Activated T-cell treated with anti-CD3 and anti-CD28 coated beads for 24 hours (primary cell): ENCODE results near the gene SLC6A8.
"Not testable (repeated sequence)": the region's sequence is repeated elsewhere in the genome, so short reads cannot be mapped to it uniquely, and the experiment has no call there.

Source experiments
- DNase-seq: peaks from one replicate; pipeline ENCODE4 v3.0.0-alpha.2; 2020; ENCODE audit warnings: low read depth

SLC6A8 gene

DNA sequence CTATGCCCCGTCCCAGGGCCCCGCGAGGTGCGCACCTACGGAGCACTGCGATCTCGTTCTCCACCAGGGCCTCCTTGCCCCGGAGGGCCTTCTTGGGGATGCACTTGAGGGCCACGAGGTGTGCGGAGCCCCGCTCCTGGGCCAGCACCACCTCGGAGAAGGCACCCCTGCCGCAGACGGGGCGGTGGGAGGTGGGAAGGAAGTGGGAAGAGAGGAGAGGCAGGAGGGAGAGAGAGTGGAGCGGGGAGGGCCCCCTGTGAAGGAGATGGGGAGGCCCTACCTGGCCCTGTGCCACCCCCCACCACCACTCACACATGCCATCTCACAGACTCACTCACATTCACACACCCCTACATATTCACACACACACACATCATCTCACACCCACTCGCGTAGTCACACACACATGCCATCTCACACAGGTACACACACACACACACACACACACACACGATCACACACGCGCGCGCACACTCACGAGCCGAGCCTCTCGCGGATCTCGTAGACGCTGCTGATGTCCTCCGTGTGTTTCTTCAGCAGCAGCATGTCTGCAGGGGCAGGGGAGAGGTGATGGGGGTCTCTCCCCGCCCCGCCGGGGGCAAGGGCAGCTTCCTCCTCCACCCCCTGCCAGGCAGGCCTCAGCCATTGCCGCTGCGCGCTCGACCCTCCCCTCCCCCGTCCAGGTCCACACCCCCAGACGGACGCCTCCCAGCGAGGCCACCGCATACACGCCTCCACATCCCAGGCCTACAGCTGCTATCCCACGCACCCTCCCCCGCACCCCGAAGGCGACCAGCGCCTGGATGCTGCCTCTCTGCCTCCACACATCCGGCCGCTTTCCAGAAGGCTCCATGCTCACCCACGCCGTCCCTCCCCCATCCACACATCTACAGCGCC lies 14.9 kb upstream of the SLC6A8 start:
- DNase-seq = no peak

DNA sequence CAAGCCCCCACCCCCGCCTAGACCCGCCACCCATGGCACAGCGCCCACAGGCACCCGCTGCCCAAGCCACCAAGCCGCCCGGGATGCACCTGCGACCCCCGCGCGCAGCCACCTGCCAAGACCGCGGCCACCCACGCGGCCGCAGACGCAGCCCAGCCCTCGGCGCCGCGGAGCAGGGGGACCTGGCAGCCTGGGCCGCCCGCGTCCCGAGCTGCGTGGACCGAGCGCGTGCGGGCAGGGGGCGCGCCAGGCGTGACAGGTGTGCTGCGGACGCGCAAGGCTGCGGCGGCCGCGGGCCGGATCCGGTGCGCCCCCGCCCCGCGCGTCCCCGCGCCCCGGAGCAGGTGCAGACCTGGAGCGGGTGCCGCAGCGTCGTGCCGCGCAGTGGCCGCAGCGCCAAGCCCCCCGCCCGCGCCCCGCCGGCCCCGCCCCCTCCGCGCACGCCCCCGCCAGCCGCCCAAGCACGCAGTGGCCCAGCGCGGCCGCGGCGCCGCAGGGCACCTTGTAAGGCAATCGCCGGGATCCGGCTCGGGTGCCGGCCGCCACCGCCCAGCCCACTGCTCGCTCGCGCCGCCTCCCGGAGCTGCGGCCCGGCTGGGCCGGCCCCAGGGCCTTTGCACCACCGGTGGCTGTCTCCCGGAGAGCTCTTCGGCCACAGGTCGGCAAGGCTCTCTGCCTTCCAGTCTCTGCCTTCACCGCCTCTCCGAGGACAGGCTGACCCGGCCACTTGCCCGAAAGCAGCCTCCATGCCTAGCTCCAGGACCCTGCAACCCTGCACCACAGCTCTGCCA lies 14.1 kb upstream of the SLC6A8 start, which contains the start of gene PNCK:
Gene PNCK (minus strand): TSS at position 386 of the 791 bp plus-strand sequence. CDS start 737 bp downstream, outside the sequence.
- DNase-seq = no peak

DNA sequence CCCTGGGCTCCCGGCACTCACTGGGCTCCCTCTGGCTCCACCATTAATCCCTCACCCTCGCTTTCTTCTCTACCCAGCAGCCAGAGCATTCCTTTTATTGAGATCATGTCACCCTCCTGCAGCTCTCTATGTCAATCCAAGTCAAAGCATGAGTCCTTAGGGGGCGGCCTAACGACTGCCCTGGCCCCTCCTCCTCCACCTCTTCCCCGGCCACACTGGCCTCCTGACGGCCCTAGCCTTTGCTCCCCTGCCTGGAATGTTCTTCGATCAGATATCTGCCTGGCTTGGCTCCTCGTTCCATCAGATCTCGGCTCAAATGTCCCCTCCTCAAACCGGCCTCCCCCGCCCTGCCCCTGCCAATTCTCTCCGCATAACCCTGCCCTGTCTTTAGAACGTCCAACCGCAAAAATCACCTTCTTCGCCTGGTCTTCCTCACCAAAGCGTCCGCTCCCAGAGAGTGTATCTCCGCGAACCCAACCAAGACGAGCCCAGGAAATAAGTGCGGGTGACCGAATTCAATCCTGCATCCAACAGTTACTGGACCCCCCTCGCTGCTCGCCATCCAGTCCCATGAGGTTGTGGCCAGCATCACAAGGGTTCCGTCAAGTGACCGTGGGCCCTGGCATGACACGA lies 13.4 kb upstream of the SLC6A8 start:
- DNase-seq = no peak

DNA sequence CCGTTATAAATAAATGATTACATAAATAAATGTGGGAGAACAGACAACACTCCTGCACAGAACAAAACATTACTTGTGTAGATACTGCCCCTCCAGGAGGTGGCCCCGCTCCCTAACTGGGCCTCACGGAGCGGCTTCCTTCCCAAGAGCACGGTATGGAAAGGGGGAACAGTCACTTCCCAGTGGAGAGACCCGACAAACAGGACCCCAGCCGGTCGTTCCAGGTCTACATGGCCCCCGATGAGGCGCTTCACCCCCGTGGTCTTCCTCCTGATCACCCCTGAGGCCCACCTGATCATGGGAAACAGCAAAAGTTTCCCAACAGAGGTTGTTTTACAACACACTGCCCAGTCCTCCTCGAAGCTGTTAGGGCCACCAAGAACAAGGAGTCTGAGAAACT lies 6.6 kb upstream of the SLC6A8 start:
- DNase-seq = no peak

DNA sequence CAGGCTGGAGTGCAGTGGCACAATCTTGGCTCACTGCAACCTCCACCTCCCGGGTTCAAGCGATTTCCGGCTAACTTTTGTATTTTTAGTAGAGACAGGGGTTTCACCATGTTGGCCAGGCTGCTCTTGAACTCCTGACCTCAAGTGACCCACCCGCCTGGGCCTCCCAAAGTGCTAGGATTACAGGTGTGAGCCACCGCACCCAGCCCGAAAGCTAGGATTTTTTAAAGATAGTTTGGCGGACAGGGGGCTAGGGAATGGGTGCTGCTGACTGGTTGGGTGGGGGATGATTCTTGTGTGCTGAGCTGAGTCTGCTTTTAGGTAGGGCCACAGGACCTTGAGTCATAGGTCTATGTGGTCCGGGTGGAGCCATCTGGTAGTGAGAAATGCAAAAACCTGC lies 4.2 kb upstream of the SLC6A8 start:
- not testable (repeated sequence) for DNase-seq

DNA sequence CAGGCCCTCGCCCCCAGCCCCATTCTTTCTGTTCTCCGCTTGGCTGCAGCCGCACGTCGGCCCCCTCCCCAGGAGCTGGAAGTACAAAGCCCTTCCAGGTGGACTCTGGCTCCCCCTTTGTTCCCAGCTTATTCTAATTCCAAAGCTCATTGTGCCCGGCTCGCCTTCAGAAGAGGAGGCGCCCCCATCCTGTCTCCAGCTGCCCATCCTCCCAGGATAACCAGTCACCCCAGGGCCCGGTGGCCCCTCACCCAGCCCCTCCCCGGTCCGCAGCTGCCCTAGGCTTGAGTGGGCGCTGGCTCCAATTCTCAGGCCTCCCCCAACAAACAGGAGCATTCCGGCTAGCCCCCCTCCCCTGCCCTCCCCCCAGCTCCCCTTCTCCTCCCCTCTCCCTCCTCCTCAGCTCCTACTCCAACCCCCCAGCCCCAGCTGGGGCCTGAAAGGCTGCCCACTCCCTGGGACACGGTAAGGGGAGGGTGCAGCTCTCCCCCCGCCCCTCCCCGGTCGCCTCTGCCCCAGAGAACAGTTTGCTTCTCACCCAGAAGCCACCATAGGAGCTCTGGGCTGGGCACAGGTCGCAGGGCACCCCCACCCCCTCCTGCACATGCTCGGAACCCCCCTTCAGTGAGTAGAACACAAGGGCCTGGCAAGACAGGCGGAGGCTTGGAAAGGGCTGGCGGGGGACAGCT lies 3.1 kb upstream of the SLC6A8 start:
- no peak for DNase-seq

DNA sequence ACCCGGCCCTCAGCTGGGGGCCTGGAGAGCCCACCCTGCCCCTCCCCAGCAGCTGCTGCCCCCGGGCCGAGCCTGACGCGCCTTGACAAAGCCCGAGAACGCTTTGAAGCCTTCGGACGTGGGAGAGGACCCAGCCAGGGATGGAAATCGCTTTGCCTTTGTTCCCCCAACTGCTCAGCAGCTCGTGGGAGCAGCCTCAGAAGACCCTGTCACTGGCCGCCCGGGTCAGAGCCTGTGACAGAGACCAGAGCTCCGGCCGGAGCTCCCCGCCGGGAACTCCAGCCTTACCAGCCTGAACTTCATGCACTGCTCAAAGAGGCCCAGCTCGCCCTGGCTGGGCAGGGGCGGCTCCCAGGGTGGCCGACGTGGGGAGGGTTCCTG lies 2.6 kb upstream of the SLC6A8 start:
- DNase-seq = no peak

DNA sequence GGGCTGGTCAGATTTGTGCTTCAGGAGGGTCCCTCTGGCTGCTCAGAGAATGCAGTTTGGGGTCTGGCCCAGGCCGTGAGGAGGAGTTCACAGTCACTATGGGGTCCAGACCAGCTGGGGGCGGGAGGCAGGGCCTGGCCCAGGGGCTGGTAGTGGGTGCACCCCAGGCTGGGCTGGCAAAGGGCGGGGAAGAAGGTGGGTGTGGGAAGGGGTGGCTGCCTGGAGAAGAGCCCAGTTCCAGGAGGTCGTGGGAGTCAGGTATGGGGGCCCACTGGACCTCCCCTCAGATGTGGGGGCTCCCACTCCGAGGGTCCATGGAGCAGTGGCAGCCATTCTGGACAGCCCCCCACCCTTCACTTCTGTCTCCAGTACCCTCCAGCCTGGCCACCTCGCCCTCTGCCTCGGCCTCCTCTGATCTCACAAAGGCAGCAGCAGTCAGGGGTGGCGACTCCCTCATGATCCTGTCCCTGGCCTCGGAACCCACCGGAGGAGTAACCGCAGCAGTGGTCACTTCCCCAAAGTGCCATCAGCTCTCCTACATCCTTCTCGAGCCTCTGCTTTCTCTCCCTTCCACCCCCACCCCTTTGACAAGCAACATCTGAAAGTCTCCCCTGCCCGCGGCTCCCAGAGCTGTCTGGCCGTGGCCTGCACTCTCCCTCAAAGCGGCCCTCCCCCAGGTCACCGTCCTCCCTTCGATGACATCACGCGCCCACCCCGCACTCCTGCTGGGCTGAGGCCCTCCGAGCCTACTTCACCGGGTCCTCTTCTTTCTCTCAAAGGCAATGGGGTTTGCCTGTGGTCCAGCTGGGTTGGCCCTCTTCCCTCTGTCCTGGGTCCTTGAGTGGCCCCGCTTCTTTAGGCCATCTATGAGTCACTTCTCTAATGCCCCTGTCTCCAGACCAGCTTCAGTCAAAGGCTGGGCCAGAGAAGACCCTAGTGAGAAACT lies 1.7 kb upstream of the SLC6A8 start:
- DNase-seq = no peak

DNA sequence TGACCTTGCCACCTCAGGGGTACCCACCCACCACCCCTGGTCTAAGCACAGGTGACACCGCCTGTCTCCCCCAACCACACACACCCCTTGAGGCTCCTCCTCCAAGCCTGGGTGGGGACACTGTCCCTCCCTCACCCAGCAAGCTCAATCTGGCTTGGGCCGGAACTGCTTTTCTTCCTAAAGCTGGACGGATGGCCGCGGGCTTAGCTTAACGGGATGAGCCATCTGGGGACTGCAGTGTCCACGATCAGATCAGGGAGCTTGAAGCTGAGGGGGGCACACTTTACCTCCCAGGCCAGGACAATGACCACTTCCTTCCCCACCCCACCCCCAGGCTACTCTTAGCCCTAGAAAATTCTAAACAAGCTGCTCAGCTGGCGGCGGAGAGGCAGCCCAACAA lies 1.0 kb upstream of the SLC6A8 start:
- DNase-seq = no peak

DNA sequence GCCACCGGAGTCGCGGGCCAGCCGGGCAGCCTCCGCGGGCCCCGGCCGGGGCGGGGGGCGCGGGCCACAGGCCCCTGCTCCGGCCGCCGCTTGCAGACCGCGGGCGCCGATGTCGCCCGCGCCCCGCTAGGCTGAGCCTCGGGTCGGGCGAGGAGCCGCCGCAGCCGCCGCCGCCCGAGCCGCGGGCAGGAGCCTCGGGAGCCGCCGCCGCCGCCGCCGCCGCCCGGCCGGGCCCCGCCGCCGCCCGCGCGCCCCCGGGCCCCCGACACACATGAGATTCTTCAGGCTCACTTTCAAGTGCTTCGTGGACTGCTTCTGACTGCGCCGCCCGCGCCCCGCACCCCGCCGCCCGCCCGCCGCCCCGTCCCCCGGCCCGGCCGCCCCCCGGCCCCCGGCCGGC lies 345 bp downstream of the SLC6A8 start:
- no peak for DNase-seq

DNA sequence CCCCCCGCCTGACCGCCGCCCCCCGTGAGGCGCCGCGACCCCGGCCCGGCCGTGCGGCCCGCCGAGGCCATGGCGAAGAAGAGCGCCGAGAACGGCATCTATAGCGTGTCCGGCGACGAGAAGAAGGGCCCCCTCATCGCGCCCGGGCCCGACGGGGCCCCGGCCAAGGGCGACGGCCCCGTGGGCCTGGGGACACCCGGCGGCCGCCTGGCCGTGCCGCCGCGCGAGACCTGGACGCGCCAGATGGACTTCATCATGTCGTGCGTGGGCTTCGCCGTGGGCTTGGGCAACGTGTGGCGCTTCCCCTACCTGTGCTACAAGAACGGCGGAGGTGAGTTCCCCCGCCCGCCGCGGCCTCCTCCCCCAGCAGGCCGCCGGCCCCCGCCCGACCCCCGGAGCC lies 780 bp downstream of the SLC6A8 start:
- no peak for DNase-seq

DNA sequence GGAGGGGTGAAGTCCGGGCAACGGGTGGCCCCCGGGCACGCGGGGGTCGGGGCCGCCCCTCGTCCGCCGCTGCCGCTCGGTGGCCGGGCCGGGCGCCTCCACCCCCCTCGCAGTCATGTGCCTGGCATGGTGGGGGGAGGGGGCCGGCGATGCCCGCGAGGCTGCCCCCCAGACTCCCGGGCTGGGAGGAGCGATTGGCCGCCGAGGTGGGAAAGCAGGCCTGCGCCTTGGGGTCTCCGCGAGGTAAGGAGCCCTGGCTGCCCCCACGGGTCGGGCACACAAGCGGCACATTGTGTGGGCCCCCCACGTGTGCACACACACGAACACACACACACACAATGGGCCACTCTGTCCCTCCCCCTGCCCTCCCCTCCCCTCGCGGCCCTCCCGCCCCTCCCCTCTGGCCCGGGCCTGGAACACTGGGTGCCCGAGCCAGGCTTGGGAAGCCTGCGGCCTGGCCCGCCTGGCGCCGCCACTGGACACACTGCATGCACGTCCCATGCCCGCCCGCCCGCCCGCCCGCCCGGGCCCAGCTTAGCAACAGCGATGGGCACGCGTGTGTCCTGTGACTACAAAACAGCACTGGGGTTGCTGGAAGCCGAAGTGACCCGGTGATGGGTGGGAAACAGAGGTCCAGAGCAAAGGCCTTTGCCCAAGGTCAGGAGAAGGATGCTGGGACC lies 1.3 kb downstream of the SLC6A8 start:
- no peak for DNase-seq

DNA sequence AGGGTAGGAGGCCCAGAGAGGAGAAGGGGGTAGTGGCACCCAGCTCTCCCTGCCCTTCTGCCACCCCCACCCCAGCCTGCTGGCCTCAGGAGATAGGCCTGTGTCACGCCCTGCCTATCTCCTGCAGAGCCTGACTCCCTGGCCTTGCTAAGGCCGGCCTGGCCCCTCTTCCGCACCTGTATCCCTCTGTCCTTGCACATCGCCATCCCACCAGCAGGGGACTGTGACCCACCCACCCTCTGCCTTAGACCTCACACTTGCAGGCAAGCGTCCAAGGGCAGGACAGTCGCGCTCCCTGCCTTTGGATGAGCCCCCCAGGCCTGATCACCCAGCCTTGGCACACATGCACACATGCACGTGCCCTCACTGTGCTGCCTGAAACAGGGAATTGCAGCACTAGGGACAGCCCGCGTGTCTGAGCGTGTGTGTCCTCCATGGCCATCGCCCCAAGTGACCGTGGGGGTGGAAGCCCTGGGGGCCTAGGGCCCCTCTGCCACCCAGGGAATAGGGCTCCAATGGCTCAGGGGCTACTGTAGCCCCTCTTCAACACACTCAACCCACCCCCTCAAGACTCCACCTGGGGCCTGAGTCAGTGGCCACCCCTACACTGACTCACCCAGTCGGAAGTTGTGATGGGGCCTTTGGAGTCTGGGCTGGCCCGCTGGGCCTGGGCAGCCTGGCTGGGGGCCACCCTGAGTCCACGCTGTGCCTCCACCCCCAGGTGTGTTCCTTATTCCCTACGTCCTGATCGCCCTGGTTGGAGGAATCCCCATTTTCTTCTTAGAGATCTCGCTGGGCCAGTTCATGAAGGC lies 2.1 kb downstream of the SLC6A8 start:
- no peak for DNase-seq

DNA sequence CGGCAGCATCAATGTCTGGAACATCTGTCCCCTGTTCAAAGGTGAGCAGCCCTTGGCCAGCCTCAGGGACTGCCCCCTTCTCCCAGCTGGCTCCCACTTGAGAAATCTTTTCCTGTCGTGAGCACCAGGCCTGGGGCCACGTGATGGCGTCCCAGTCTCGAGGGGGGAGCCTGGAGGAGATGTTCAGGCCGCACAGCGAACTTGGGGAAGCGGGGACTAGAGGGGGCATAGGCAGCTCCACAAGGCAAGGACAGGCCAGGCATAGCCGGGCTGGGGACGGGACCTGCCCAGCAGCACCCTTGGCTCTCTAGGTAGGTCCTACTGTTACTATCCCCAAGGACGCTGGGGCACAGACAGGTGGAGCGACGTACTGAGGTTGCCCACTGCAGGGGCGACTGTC lies 2.7 kb downstream of the SLC6A8 start:
- no peak for DNase-seq

DNA sequence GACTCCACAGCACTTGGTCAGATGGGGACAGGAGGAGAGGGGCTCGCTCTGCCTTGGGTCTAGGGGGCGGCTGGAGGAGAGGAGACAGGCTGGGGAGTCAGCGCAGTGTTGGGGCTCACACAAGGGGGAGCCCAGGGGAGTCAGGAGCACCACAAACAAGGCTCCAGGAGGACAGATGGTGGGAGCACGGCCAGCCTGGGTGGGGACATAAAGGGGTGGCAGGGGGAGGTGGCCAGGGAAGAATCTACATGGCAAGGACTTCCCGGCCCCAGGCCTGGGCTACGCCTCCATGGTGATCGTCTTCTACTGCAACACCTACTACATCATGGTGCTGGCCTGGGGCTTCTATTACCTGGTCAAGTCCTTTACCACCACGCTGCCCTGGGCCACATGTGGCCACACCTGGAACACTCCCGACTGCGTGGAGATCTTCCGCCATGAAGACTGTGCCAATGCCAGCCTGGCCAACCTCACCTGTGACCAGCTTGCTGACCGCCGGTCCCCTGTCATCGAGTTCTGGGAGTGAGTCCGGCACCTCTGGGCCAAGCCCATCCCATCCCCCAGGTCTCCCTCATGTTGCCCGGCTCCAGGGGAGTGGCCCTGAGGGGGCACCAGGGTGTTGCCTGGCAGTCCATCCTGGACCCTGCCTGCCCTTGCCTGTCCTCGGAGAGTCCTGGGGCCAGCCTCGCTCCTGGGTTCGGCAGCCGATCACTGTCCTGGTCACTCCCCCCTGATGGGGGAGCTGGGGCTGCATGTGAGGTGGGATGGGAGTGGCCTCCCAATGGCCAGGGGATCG lies 3.5 kb downstream of the SLC6A8 start:
- DNase-seq = not testable (repeated sequence)

DNA sequence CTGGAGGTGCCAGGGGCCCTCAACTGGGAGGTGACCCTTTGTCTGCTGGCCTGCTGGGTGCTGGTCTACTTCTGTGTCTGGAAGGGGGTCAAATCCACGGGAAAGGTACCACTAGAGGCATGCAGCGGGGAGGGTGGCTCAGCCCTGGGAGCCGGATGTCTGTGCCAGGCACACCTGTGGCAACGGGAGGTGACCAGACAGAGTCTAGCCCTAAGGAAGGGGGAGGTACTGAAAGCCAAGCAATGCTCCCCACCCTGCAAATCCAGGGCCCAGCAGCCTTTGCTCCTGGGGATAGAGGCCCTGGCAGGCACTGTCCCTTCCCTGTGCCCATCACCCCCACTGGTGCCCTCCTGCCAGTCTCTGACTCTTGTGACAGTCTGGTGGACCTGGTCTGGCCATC lies 4.3 kb downstream of the SLC6A8 start:
- no peak for DNase-seq

DNA sequence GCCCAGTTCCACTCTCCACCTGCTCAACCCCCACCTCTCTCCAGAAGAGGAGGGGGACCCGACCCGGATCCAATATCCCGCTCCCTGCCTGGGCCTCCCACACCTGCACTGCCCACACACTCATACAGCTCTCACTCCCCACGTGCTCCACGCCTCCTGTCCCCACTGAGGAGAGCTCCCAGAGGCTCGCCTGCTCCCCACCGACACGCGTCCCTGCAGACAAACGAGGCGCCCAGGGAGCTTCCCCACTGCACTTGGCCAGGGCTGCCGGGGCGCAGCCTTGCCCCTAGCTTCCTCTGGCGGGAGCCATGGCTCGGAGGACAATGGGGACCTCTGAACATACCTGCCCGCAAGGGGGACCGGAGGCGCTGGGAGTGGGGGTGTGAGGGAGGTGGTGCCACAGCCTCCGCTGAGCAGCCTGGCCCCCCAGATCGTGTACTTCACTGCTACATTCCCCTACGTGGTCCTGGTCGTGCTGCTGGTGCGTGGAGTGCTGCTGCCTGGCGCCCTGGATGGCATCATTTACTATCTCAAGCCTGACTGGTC lies 5.0 kb downstream of the SLC6A8 start:
- no peak for DNase-seq
